ENCODE measurements around the gene TBX15. TPM values are rescaled to one million over a fixed set of nuclear protein-coding genes. Genes with fewer than 3 reads are reported as not detected.

Gene TBX15
- polyA plus RNA-seq, 1 donor (not counting 4 experiments of a cell fraction or from before 2014, with no cell fraction given): not detected

DNA sequence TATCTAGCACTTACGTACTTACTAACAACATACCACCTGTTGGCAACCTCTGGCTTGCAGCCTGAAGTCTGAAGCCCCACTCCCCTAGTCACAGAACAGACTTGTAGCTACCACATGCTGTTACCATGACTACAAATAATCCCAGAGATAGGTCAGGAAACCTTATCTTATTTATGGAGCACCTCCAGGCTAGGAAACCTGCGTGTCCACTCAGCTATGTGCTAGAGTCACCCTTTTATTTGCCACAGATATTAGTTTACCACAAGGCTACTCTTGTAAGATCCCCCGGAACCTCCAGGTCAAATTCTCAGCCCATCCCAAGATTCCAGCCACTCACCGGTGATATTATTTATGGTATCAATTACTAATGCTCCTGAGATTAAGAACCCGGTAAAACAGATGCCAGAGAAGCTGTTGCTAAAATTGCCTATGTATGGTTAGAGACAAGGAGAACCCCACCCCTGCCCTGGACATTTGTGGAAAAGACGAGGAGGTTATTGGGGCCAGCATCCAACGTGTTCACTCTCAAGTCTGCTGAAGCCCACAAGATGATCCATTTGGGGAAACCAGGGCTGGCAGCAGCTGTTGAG is 116.5 kb downstream of the TBX15 start:
- Histone ChIP-seq H3K9ac (ENCODE audit: control insufficient read depth, extremely low read depth, insufficient read depth, low read length) (no peak overlapping the region), H3K27me3 (ENCODE audit: control insufficient read depth, extremely low read depth, insufficient read depth, low read length) (no peaks in the 10 kb centered on the region), H2AFZ (ENCODE audit: control insufficient read depth, low read length) (no peak overlapping the region), H3K36me3 (ENCODE audit: control insufficient read depth in 2 of 2, extremely low read depth in 1 of 2, insufficient read depth in 2 of 2, low read length in 2 of 2) (no peaks in the 10 kb centered on the region), H4K20me1 (ENCODE audit: control insufficient read depth, extremely low read depth, insufficient read depth, low read length) (no peaks in the 10 kb centered on the region), H3K9me1 (ENCODE audit: control insufficient read depth, extremely low read depth, insufficient read depth, low read length) (no peaks in the 10 kb centered on the region), H3K79me2 (ENCODE audit: control insufficient read depth, insufficient read depth, low read length) (no peaks in the 10 kb centered on the region), H3K4me1 (ENCODE audit: control insufficient read depth, extremely low read depth, insufficient read depth, low read length) (no peaks in the 10 kb centered on the region), H3K4me2 (ENCODE audit: control insufficient read depth, extremely low read depth, insufficient read depth, low read depth, low read length) (no peak overlapping the region), H3K4me3 (ENCODE audit: control insufficient read depth in 2 of 3, extremely low read depth in 1 of 3, insufficient read depth in 2 of 3, low read depth in 1 of 3, low read length in 3 of 3) (no peak overlapping the region), H3K27ac (ENCODE audit: control insufficient read depth, insufficient read depth, low read length) (no peak overlapping the region), H3K9me3 (ENCODE audit: control insufficient read depth, low read depth, low read length) (no peaks in the 10 kb centered on the region)
- FAIRE-seq (no peak), DNase-seq (ENCODE audit: low read depth, low spot score) (no peak)
- dilution Hi-C loops (cut with MboI; ENCODE audit: extremely low pct_ligation_motif_present, low sequenced_read_pairs): no loop called here
- TF ChIP-seq, protein P1, sequence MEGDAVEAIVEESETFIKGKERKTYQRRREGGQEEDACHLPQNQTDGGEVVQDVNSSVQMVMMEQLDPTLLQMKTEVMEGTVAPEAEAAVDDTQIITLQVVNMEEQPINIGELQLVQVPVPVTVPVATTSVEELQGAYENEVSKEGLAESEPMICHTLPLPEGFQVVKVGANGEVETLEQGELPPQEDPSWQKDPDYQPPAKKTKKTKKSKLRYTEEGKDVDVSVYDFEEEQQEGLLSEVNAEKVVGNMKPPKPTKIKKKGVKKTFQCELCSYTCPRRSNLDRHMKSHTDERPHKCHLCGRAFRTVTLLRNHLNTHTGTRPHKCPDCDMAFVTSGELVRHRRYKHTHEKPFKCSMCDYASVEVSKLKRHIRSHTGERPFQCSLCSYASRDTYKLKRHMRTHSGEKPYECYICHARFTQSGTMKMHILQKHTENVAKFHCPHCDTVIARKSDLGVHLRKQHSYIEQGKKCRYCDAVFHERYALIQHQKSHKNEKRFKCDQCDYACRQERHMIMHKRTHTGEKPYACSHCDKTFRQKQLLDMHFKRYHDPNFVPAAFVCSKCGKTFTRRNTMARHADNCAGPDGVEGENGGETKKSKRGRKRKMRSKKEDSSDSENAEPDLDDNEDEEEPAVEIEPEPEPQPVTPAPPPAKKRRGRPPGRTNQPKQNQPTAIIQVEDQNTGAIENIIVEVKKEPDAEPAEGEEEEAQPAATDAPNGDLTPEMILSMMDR (optimal IDR thresholded peaks at IDR 0.05 in 1 of 3, IDR thresholded peaks at IDR 0.05 in 1 of 3, conservative IDR thresholded peaks at IDR 0.05 in 1 of 3; ENCODE audit: extremely low read depth in 1 of 3, insufficient read depth in 2 of 3, low read length in 3 of 3): no peak
- no peak for TF ChIP-seq EZH2 (IDR thresholded peaks at IDR 0.05; ENCODE audit: low read length)

DNA sequence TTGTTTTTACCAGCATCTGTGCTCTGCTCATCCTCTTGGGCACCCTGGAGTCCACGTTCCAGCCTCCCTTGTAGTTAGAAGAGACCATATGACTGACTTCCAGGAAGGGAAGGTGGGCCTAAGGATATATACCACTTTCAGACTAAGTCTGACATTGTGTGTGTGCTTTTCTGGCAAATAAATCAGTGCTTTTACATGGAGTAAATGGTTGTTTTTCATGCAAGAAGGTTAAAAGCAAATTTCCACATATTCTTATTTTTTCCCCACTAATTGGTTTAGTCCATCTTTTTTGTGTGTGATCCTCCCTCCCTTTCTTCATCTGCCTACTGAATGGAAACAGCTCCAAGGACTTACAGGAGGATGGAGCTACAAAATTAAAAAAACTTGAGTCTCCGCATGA is 119.8 kb downstream of the TBX15 start:
- Histone ChIP-seq H3K27me3 (ENCODE audit: control insufficient read depth, extremely low read depth, insufficient read depth, low read length) (no peaks in the 10 kb centered on the region), H3K79me2 (ENCODE audit: control insufficient read depth, insufficient read depth, low read length) (no peaks in the 10 kb centered on the region), H3K4me2 (ENCODE audit: control insufficient read depth, extremely low read depth, insufficient read depth, low read depth, low read length) (no peak overlapping the region), H3K9me1 (ENCODE audit: control insufficient read depth, extremely low read depth, insufficient read depth, low read length) (no peaks in the 10 kb centered on the region), H4K20me1 (ENCODE audit: control insufficient read depth, extremely low read depth, insufficient read depth, low read length) (no peaks in the 10 kb centered on the region), H3K4me3 (ENCODE audit: control insufficient read depth in 2 of 3, extremely low read depth in 1 of 3, insufficient read depth in 2 of 3, low read depth in 1 of 3, low read length in 3 of 3) (no peak overlapping the region), H3K36me3 (ENCODE audit: control insufficient read depth in 2 of 2, extremely low read depth in 1 of 2, insufficient read depth in 2 of 2, low read length in 2 of 2) (no peaks in the 10 kb centered on the region), H3K9ac (ENCODE audit: control insufficient read depth, extremely low read depth, insufficient read depth, low read length) (no peak overlapping the region), H2AFZ (ENCODE audit: control insufficient read depth, low read length) (no peak overlapping the region), H3K4me1 (ENCODE audit: control insufficient read depth, extremely low read depth, insufficient read depth, low read length) (no peaks in the 10 kb centered on the region), H3K27ac (ENCODE audit: control insufficient read depth, insufficient read depth, low read length) (no peak overlapping the region), H3K9me3 (ENCODE audit: control insufficient read depth, low read depth, low read length) (no peaks in the 10 kb centered on the region)
- dilution Hi-C loops (cut with MboI; ENCODE audit: extremely low pct_ligation_motif_present, low sequenced_read_pairs): no loop called here
- DNase-seq (ENCODE audit: low read depth, low spot score) (no peak), FAIRE-seq (no peak)
- TF ChIP-seq, protein P1 (optimal IDR thresholded peaks at IDR 0.05 in 1 of 3, IDR thresholded peaks at IDR 0.05 in 1 of 3, conservative IDR thresholded peaks at IDR 0.05 in 1 of 3; ENCODE audit: extremely low read depth in 1 of 3, insufficient read depth in 2 of 3, low read length in 3 of 3): no peak
